Measurements from ENCODE around the gene FAM118A. TPM values are rescaled to one million over a fixed set of nuclear protein-coding genes. Genes with fewer than 3 reads are reported as not detected.

Gene FAM118A
- total RNA-seq, 1 donor, result 21.7 TPM

DNA sequence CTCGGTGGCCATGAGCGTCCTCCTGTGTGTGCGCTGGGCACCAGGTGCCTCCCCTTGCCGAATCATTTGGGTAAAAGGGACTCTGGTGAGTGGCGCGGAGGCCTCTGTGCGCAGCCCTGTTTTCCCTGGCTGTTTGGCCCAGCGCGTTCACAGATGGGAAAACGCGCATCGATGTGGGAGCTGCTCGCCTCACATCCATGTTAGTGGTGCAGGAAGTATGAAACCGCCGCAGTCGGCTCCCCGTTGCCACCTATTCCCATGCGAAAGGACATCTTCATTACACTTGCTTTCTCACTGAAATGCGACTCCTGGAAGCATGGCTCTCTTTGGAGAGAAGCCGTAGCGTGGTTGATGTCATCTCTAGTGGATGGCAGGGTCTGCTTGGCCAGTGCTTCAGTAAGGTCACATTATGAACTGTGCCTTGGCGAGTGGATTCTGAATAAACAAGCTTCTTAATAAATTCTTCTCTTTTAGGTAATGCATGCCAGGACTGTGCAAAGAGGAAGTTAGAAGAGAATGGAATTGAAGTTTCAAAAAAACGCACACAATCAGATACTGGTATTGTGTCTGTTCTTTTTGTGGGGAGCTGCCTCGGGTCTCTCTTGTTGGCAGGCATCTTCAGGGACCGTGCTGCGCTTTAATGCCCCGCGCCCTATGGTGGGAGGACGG lies 26.3 kb downstream of the FAM118A start:
- no peak overlapping the region for H3K27ac ChIP-seq (ENCODE audit: low read depth, low read length)
- H3K4me3 ChIP-seq (ENCODE audit: insufficient read depth, low read length), result no peak overlapping the region
- no peak overlapping the region for H3K4me2 ChIP-seq (ENCODE audit: insufficient read depth, low read length)
- H2AFZ ChIP-seq (ENCODE audit: low read length), result no peak overlapping the region
- H3K79me2 ChIP-seq (ENCODE audit: insufficient read depth, low read length), result no peaks in the 10 kb centered on the region
- peaks cover 36% of the 10 kb centered on the region for H3K36me3 ChIP-seq (ENCODE audit: insufficient read depth, low read length)
- no peaks in the 10 kb centered on the region for H4K20me1 ChIP-seq (ENCODE audit: insufficient read depth, low read length)
- no peaks in the 10 kb centered on the region for H3K27me3 ChIP-seq (ENCODE audit: insufficient read depth, low read length)
- TF ChIP-seq, protein P1, sequence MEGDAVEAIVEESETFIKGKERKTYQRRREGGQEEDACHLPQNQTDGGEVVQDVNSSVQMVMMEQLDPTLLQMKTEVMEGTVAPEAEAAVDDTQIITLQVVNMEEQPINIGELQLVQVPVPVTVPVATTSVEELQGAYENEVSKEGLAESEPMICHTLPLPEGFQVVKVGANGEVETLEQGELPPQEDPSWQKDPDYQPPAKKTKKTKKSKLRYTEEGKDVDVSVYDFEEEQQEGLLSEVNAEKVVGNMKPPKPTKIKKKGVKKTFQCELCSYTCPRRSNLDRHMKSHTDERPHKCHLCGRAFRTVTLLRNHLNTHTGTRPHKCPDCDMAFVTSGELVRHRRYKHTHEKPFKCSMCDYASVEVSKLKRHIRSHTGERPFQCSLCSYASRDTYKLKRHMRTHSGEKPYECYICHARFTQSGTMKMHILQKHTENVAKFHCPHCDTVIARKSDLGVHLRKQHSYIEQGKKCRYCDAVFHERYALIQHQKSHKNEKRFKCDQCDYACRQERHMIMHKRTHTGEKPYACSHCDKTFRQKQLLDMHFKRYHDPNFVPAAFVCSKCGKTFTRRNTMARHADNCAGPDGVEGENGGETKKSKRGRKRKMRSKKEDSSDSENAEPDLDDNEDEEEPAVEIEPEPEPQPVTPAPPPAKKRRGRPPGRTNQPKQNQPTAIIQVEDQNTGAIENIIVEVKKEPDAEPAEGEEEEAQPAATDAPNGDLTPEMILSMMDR (IDR thresholded peaks at IDR 0.05; ENCODE audit: extremely low read depth, low read depth, low read length), result no peak
- no peak for DNase-seq (ENCODE audit: insufficient read length, low spot score, missing footprints)
- H3K9me3 ChIP-seq (ENCODE audit: low read depth, low read length), result no peaks in the 10 kb centered on the region
- H3K4me1 ChIP-seq (ENCODE audit: insufficient read depth, low read length), result no peaks in the 10 kb centered on the region

DNA sequence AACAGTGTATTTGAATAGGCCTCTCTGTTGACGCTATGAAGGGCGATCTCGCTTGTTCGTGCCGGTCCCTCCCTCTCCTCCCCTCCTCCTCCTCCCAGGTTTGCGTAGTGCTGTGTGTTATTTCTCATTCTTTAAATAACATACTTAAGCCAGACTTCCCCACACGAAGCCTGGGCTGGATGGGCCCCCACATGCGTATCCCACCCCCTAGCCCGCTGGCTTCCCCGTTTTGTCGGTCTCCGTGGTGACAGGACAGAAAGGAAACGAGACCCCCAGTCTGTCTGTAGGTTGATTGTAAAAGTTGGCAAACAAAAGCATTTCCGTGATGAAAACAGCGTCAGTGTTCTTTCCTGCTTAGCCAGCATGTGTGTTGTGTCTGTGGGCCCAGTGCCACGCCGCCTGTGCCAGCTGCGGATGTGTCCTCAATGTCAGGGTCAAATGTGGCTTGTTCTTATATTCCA lies 27.3 kb downstream of the FAM118A start:
- Histone ChIP-seq H3K27ac (ENCODE audit: low read depth, low read length) (no peak overlapping the region), H3K9me3 (ENCODE audit: low read depth, low read length) (no peaks in the 10 kb centered on the region), H3K27me3 (ENCODE audit: insufficient read depth, low read length) (no peaks in the 10 kb centered on the region), H3K4me2 (ENCODE audit: insufficient read depth, low read length) (no peak overlapping the region), H2AFZ (ENCODE audit: low read length) (no peak overlapping the region), H3K4me3 (ENCODE audit: insufficient read depth, low read length) (no peak overlapping the region), H3K36me3 (ENCODE audit: insufficient read depth, low read length) (peaks cover 41% of the 10 kb centered on the region), H3K79me2 (ENCODE audit: insufficient read depth, low read length) (no peaks in the 10 kb centered on the region), H4K20me1 (ENCODE audit: insufficient read depth, low read length) (no peaks in the 10 kb centered on the region), H3K4me1 (ENCODE audit: insufficient read depth, low read length) (no peaks in the 10 kb centered on the region)
- no peak for DNase-seq (ENCODE audit: insufficient read length, low spot score, missing footprints)
- TF ChIP-seq, protein P1 (IDR thresholded peaks at IDR 0.05; ENCODE audit: extremely low read depth, low read depth, low read length), result no peak

DNA sequence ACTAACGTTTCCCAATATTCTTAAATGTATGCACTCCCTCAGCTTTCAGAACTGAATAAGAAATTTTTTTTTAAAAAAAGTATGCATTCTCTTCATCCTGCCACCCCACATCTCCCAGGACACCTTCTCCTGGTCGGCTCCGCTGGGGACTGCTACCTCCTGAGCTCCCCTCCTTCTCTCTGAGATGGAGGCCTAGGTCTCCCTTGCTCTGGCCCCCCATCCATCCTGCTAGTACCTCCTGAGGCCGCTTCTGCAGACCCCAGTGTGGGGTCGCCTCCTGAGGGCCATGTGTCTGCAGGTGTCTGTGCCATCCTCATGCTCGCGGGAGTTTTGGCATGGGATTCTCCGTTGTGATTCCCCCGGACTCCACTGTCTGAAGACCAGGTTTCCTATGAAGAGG lies 27.8 kb downstream of the FAM118A start:
- peaks cover 38% of the 10 kb centered on the region for H3K36me3 ChIP-seq (ENCODE audit: insufficient read depth, low read length)
- no peak for DNase-seq (ENCODE audit: insufficient read length, low spot score, missing footprints)
- no peak overlapping the region for H3K27ac ChIP-seq (ENCODE audit: low read depth, low read length)
- H3K4me2 ChIP-seq (ENCODE audit: insufficient read depth, low read length), result no peak overlapping the region
- no peaks in the 10 kb centered on the region for H3K4me1 ChIP-seq (ENCODE audit: insufficient read depth, low read length)
- H2AFZ ChIP-seq (ENCODE audit: low read length), result no peak overlapping the region
- no peaks in the 10 kb centered on the region for H3K9me3 ChIP-seq (ENCODE audit: low read depth, low read length)
- H3K27me3 ChIP-seq (ENCODE audit: insufficient read depth, low read length), result no peaks in the 10 kb centered on the region
- no peaks in the 10 kb centered on the region for H4K20me1 ChIP-seq (ENCODE audit: insufficient read depth, low read length)
- TF ChIP-seq, protein P1 (IDR thresholded peaks at IDR 0.05; ENCODE audit: extremely low read depth, low read depth, low read length), result no peak
- H3K4me3 ChIP-seq (ENCODE audit: insufficient read depth, low read length), result no peak overlapping the region
- H3K79me2 ChIP-seq (ENCODE audit: insufficient read depth, low read length), result no peaks in the 10 kb centered on the region

DNA sequence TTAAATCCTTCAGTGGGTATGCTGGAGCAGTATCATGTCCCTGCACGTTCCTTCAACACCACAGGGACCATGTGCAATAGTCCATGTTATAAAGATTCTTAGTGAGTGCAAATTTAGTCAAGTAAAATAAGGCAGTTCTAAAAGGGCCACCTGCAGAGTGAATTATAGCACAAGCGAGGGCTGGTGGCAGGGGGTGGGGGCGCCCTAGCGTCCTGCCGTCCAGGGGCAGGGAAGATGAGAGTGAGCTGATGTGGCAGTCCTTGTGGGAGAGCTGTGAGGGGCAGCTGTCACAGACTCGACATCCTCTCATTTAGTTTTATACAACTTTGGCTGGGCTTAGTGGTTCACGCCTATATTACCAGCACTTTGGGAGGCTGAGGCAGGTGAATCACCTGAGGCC lies 29.1 kb downstream of the FAM118A start:
- Histone ChIP-seq H4K20me1 (ENCODE audit: insufficient read depth, low read length) (no peaks in the 10 kb centered on the region), H3K79me2 (ENCODE audit: insufficient read depth, low read length) (no peaks in the 10 kb centered on the region), H3K27me3 (ENCODE audit: insufficient read depth, low read length) (no peaks in the 10 kb centered on the region), H3K4me3 (ENCODE audit: insufficient read depth, low read length) (no peak overlapping the region), H3K4me2 (ENCODE audit: insufficient read depth, low read length) (no peak overlapping the region), H3K4me1 (ENCODE audit: insufficient read depth, low read length) (no peaks in the 10 kb centered on the region), H2AFZ (ENCODE audit: low read length) (no peak overlapping the region), H3K27ac (ENCODE audit: low read depth, low read length) (no peak overlapping the region), H3K9me3 (ENCODE audit: low read depth, low read length) (no peaks in the 10 kb centered on the region), H3K36me3 (ENCODE audit: insufficient read depth, low read length) (peaks cover 38% of the 10 kb centered on the region)
- TF ChIP-seq, protein P1 (IDR thresholded peaks at IDR 0.05; ENCODE audit: extremely low read depth, low read depth, low read length), result no peak
- DNase-seq (ENCODE audit: insufficient read length, low spot score, missing footprints), result no peak
